Fibroblast of lung (primary cell): Measurements from ENCODE around the gene SLC38A1. TPM values are rescaled to one million over a fixed set of nuclear protein-coding genes. Genes with fewer than 3 reads are reported as not detected.

Source experiments
- DNase-seq, 2 donors: peaks; one replicate each; pipeline versions ENCODE4 v3.0.0 to v3.0.0-alpha.2; 2010; ENCODE audit warnings: low read depth in 2 of 2
- H2AFZ ChIP-seq: 2 replicates; pipeline ENCODE4 v1.5.1; 2012; ENCODE audit warnings: low read length, control low read depth, inconsistent platforms
- H3K27ac ChIP-seq: 2 replicates; pipeline ENCODE4 v1.5.1; 2011; ENCODE audit warnings: low read length, control low read depth; ENCODE audit not compliant: insufficient read depth
- H3K27me3 ChIP-seq: 2 replicates; pipeline ENCODE4 v1.5.1; 2011; ENCODE audit warnings: mild to moderate bottlenecking, low read length; ENCODE audit not compliant: control insufficient read depth, insufficient read depth
- H3K36me3 ChIP-seq: 2 replicates; pipeline ENCODE4 v1.5.1; 2011; ENCODE audit warnings: low read length; ENCODE audit not compliant: control insufficient read depth, insufficient read depth
- H3K4me1 ChIP-seq: 2 replicates; pipeline ENCODE4 v1.5.1; 2011; ENCODE audit warnings: low read length; ENCODE audit not compliant: control insufficient read depth, insufficient read depth; ENCODE audit errors: extremely low read depth
- H3K4me2 ChIP-seq: 2 replicates; pipeline ENCODE4 v1.5.1; 2011; ENCODE audit warnings: low read length, control low read depth; ENCODE audit not compliant: insufficient read depth; ENCODE audit errors: extremely low read depth
- H3K4me3 ChIP-seq, 4 experiments: fragments of 200-600 bp in 1 of 4; sonication (generic) in 1 of 4; replicated peaks in 1 of 4; 2 replicates each; pipeline ENCODE4 v1.5.1; 2011 to 2016; ENCODE audit warnings: low read length in 4 of 4, low read depth in 3 of 4, mild to moderate bottlenecking in 3 of 4, control low read depth in 2 of 4, inconsistent platforms in 1 of 4, mixed read lengths in 1 of 4; ENCODE audit not compliant: insufficient read depth in 1 of 4; ENCODE audit errors: control extremely low read depth in 1 of 4
- H3K79me2 ChIP-seq: 2 replicates; pipeline ENCODE4 v1.5.1; 2012; ENCODE audit warnings: mild to moderate bottlenecking, low read length, inconsistent platforms; ENCODE audit not compliant: control insufficient read depth, insufficient read depth
- H3K9ac ChIP-seq: 2 replicates; pipeline ENCODE4 v1.5.1; 2011; ENCODE audit warnings: mild to moderate bottlenecking, low read length, control low read depth; ENCODE audit not compliant: insufficient read depth
- H3K9me3 ChIP-seq: 2 replicates; pipeline ENCODE4 v1.5.1; 2012; ENCODE audit warnings: low read depth, low read length; ENCODE audit not compliant: control insufficient read depth, insufficient read depth
- H4K20me1 ChIP-seq: 2 replicates; pipeline ENCODE4 v1.5.1; 2011; ENCODE audit warnings: low read length; ENCODE audit not compliant: control insufficient read depth, insufficient read depth; ENCODE audit errors: extremely low read depth
- EZH2 ChIP-seq: IDR thresholded peaks from 2 replicates; pipeline ENCODE4 v1.5.1; 2012; ENCODE audit warnings: low read length, control low read depth, mild to moderate bottlenecking; ENCODE audit errors: missing control alignments
- polyA plus RNA-seq, 2 donors: library from polyadenylated mRNA; depleted of rRNA in 1 of 2; stranded (reverse) in 1 of 2; unstranded in 1 of 2; fragments of >200 nt; gene quantifications; 2 replicates each; pipeline ENCODE4 v1.2.1, GENCODE V29; 2011 to 2012; ENCODE audit warnings: missing spikeins in 1 of 2
- total RNA-seq: library from RNA; depleted of rRNA; stranded (reverse); fragments of >200 nt; gene quantifications from 2 replicates; pipeline ENCODE4 v1.2.1, GENCODE V29; 2014
- TF ChIP-seq, protein P1 (sequence below), 2 donors: IDR thresholded peaks in 1 of 2; conservative IDR thresholded peaks in 1 of 2; 1 replicate in 1 of 2; 2 replicates in 1 of 2; pipeline ENCODE4 v1.5.1; 2011 to 2012; ENCODE audit warnings: low read length in 2 of 2, control low read depth in 1 of 2, inconsistent platforms in 1 of 2, low read depth in 1 of 2, mild to moderate bottlenecking in 1 of 2

SLC38A1 gene
- total and polyA plus RNA-seq, 2 donors (not counting 1 experiment from before 2014, with no cell fraction given): 24.3 to 88.8 TPM

- Histone ChIP-seq H3K36me3 (no peaks in the 10 kb centered on the region), H3K9me3 (no peaks in the 10 kb centered on the region), H3K27ac (no peak overlapping the region), H2AFZ (no peak overlapping the region), H3K9ac (no peak overlapping the region), H3K4me1 (peaks cover 6% of the 10 kb centered on the region), H4K20me1 (peaks cover 2% of the 10 kb centered on the region), H3K4me2 (no peak overlapping the region), H3K27me3 (no peaks in the 10 kb centered on the region), H3K79me2 (peaks cover 20% of the 10 kb centered on the region), H3K4me3 (no peak overlapping the region)
- no peak for DNase-seq
- no peak for TF ChIP-seq EZH2
- TF ChIP-seq, protein P1, sequence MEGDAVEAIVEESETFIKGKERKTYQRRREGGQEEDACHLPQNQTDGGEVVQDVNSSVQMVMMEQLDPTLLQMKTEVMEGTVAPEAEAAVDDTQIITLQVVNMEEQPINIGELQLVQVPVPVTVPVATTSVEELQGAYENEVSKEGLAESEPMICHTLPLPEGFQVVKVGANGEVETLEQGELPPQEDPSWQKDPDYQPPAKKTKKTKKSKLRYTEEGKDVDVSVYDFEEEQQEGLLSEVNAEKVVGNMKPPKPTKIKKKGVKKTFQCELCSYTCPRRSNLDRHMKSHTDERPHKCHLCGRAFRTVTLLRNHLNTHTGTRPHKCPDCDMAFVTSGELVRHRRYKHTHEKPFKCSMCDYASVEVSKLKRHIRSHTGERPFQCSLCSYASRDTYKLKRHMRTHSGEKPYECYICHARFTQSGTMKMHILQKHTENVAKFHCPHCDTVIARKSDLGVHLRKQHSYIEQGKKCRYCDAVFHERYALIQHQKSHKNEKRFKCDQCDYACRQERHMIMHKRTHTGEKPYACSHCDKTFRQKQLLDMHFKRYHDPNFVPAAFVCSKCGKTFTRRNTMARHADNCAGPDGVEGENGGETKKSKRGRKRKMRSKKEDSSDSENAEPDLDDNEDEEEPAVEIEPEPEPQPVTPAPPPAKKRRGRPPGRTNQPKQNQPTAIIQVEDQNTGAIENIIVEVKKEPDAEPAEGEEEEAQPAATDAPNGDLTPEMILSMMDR (conservative IDR thresholded peaks at IDR 0.05 in 1 of 2, IDR thresholded peaks at IDR 0.05 in 1 of 2; ENCODE audit: low read depth in 1 of 2, low read length in 2 of 2): no peak
These were observed 9.1 kb downstream of the SLC38A1 start for GRCh38 chr12:46259713-46260112.

GRCh38 chr12:46259071-46259470, 9.8 kb downstream of the SLC38A1 start:
- TF ChIP-seq, protein P1 (conservative IDR thresholded peaks at IDR 0.05 in 1 of 2, IDR thresholded peaks at IDR 0.05 in 1 of 2; ENCODE audit: low read depth in 1 of 2, low read length in 2 of 2): no peak
- no peak for TF ChIP-seq EZH2
- Histone ChIP-seq H3K9me3 (no peaks in the 10 kb centered on the region), H3K4me2 (no peak overlapping the region), H2AFZ (no peak overlapping the region), H3K4me1 (peaks cover 6% of the 10 kb centered on the region), H3K27ac (no peak overlapping the region), H3K36me3 (no peaks in the 10 kb centered on the region), H3K4me3 (no peak overlapping the region), H3K79me2 (peaks cover 18% of the 10 kb centered on the region), H3K9ac (no peak overlapping the region), H3K27me3 (no peaks in the 10 kb centered on the region), H4K20me1 (peaks cover 2% of the 10 kb centered on the region)
- DNase-seq: no peak

- Histone ChIP-seq H3K4me2 (no peak overlapping the region), H2AFZ (no peak overlapping the region), H3K79me2 (peaks cover 14% of the 10 kb centered on the region), H3K36me3 (no peaks in the 10 kb centered on the region), H3K9me3 (no peaks in the 10 kb centered on the region), H3K27ac (no peak overlapping the region), H3K27me3 (no peaks in the 10 kb centered on the region), H3K4me3 (no peak overlapping the region), H3K4me1 (peaks cover 6% of the 10 kb centered on the region), H4K20me1 (peaks cover 2% of the 10 kb centered on the region), H3K9ac (no peak overlapping the region)
- no peak for TF ChIP-seq EZH2
- TF ChIP-seq, protein P1 (conservative IDR thresholded peaks at IDR 0.05 in 1 of 2, IDR thresholded peaks at IDR 0.05 in 1 of 2; ENCODE audit: low read depth in 1 of 2, low read length in 2 of 2): no peak
- DNase-seq: no peak
These were observed 10.7 kb downstream of the SLC38A1 start for GRCh38 chr12:46258129-46258528.
